GM10847 (cell line): ENCODE data around the gene LAMB3.

Experiments
- POLR2A ChIP-seq: IDR thresholded peaks from 2 replicates; pipeline ENCODE4 v1.6.1; 2011; ENCODE audit not compliant: insufficient read length; ENCODE audit errors: extremely low read depth

LAMB3 gene

GRCh38 chr1:209617755-209618154 lies 34.5 kb downstream of the LAMB3 start:
- TF ChIP-seq POLR2A = no peak

- TF ChIP-seq POLR2A = no peak
Observed at GRCh38 chr1:209617047-209617673, 35.1 kb downstream of the LAMB3 start.

GRCh38 chr1:209616366-209617046 lies 35.7 kb downstream of the LAMB3 start:
- no peak for TF ChIP-seq POLR2A

- no peak for TF ChIP-seq POLR2A
Observed at GRCh38 chr1:209614906-209615305, 37.3 kb downstream of the LAMB3 start.

- no peak for TF ChIP-seq POLR2A
Observed at GRCh38 chr1:209614151-209614420, 38.1 kb downstream of the LAMB3 start.

DNA sequence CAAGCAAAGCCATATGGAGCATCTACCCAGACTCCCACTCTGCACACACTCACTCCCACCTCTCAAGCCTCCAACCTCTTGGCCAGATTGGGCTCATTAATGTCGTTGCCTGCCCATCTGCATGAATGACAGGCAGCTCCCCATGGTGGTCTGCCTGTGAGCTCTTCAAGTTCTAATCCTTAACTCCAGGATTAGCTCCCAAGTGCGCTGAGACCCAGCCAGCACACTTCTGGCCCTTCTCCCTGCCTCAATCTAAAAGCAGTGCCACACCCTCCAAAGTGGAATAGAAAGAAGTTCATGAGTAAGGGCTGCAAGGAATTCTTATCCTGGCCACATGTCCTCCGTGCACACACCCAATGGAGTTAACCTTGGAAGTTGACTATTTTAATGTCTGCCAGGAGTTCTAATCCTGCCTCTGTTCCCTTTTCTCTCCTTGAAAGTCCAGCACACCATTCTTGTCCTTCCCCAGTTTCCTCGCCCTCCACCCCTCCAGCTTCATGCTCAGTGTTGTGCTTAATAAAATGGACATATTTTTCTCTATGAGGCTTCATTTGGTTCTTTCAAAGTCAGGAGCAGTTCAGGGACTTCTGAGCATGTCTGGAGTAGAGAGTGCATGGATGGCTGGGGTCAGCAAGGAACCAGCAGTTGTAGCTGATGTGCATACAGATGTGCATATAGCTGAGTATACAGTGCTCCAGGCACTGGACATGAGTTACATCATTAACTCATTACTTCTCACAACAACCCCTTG lies 38.6 kb downstream of the LAMB3 start:
- no peak for TF ChIP-seq POLR2A

- no peak for TF ChIP-seq POLR2A
Observed at GRCh38 chr1:209612646-209613399, 39.4 kb downstream of the LAMB3 start.

DNA sequence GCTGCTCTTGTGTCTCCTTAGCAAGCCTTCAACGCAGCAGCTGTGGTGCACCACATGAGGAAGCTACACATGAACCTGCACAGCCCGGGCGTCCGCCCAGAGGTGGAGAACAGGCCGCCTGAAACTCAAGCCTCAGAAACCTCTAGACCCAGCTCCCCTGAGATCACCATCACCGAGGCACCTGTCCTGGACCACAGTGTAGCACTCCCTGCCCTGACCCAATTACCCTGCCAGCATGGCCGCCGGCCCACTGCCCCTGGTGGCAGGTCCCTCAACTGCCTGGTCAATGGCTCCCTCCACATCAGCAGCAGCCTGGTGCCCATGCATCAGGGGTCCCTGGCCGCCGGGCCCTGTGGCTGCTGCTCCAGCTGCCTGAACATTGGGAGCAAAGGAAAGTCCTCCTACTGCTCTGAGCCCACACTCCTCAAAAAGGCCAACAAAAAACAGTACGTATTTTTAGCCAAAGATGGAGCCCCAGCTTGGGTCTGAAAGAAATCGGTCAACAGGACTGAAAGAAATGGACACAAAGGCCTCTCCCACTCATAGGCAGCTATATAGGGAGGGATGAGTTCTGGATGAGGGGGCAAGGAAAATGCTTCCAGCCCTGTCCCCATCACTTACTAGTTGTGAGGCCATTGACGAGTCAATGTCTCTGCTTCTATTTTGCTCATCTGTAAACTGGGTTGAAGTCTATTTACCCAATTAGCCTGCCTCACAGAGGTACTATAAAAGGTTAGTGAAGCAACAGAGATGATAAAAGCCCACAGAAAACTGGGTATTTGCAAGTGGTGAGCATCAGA lies 40.3 kb downstream of the LAMB3 start:
- no peak for TF ChIP-seq POLR2A

- no peak for TF ChIP-seq POLR2A
Observed at GRCh38 chr1:209610631-209610905, 41.7 kb downstream of the LAMB3 start.

- TF ChIP-seq POLR2A = no peak
Observed at GRCh38 chr1:209609791-209610630, 42.2 kb downstream of the LAMB3 start.

- no peak for TF ChIP-seq POLR2A
Observed at GRCh38 chr1:209609041-209609790, 43.0 kb downstream of the LAMB3 start.

- TF ChIP-seq POLR2A = no peak
Observed at GRCh38 chr1:209607795-209608178, 44.4 kb downstream of the LAMB3 start.

GRCh38 chr1:209607102-209607794 lies 45.0 kb downstream of the LAMB3 start:
- no peak for TF ChIP-seq POLR2A
